B cell (primary cell): ENCODE results near the gene PPP3CA.

Source experiments
- EZH2 ChIP-seq: IDR thresholded peaks from 2 replicates; pipeline ENCODE4 v1.6.1; 2012; ENCODE audit warnings: borderline replicate concordance, low read depth, mild to moderate bottlenecking, moderate library complexity, low read length; ENCODE audit not compliant: insufficient read depth, poor library complexity, severe bottlenecking
- TF ChIP-seq, protein P1 (sequence below): fragments of 200-600 bp; IDR thresholded peaks from one replicate; pipeline ENCODE4 v1.8.0; 2022; ENCODE audit warnings: antibody characterized with exemption, mild to moderate bottlenecking

DNA sequence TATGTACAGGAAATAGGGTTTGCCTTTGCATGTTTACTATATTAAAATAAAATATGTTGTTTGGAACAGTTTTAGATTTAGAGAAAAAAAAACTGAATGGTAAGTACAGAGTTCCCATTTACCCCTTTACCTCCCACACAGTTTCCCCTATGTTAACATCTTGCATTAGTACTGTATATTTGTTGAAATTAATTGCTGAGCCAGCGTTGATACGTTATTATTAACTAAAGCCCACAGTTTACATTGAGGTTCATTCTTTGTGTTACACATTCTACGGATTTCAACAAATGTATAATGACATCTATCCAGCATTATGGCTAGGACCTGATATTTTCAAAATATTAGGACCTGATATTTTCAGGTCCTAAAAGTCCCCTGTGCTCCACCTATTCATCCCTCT lies 70.7 kb downstream of the PPP3CA start:
- TF ChIP-seq, protein P1, sequence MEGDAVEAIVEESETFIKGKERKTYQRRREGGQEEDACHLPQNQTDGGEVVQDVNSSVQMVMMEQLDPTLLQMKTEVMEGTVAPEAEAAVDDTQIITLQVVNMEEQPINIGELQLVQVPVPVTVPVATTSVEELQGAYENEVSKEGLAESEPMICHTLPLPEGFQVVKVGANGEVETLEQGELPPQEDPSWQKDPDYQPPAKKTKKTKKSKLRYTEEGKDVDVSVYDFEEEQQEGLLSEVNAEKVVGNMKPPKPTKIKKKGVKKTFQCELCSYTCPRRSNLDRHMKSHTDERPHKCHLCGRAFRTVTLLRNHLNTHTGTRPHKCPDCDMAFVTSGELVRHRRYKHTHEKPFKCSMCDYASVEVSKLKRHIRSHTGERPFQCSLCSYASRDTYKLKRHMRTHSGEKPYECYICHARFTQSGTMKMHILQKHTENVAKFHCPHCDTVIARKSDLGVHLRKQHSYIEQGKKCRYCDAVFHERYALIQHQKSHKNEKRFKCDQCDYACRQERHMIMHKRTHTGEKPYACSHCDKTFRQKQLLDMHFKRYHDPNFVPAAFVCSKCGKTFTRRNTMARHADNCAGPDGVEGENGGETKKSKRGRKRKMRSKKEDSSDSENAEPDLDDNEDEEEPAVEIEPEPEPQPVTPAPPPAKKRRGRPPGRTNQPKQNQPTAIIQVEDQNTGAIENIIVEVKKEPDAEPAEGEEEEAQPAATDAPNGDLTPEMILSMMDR = no peak
- TF ChIP-seq EZH2 = no peak
